Cardiac septum (tissue), 1 donor: Measurements from ENCODE around the gene NXPH3. TPM values are rescaled to one million over a fixed set of nuclear protein-coding genes. Genes with fewer than 3 reads are reported as not detected.

Experiments
- DNase-seq: peaks from one replicate; pipeline ENCODE4 v3.0.0-alpha.2; 2020; ENCODE audit warnings: low spot score
- intact Hi-C: fragments of 100-400 bp; cut with DNase I; formaldehyde crosslinking; loops from one replicate; pipeline ENCODE4 v1.14.0; 2022
- total RNA-seq: library from RNA; stranded (reverse); fragmentation: NEBNext Ultra II Directional; extraction: Animal tissue kit (Norgen Biotek cat#: 25700); gene quantifications from one replicate; pipeline ENCODE4 v1.2.1, GENCODE V29; 2021
- donor health status: DM: no; HTN: no; CAD: no.

NXPH3 gene
- total RNA-seq, 1 donor from 2014 or later, result 4.4 TPM

- DNase-seq, result peak; percentile 36
- intact Hi-C loops, result no loop called here
These were observed 8.2 kb downstream of the NXPH3 start for GRCh38 chr17:49583889-49584288.

DNA sequence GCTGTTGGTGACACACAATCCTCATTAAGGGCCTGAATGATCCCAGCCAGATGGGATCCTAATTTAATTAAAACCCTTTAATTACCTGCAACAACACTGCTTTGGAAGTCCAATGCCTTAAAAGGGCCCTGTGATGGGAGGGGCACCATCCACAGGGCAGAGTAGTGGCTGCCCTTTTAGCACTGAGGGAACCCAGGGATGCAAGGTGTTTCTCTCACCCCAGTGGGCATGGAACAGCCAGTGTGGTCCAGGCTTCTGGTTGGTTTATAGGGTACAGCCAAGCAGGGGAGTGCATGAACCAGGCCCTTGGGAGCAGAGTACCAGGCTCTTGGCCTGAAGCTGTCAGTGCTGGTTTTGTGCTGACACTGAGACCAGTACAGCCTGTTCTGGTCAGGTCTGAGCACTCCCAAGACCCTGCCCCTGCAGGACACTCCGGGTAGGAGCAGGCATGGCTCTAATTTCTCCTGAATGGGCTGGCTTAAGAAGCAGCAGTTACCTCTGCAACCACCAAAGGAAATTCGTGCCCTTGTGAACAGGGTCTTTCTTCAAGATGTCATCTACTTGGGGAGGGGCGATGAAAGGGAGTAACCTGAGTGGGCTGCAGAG, 9.9 kb downstream of the NXPH3 start:
- intact Hi-C loops, result no loop called here
- peak; percentile 47 for DNase-seq

DNA sequence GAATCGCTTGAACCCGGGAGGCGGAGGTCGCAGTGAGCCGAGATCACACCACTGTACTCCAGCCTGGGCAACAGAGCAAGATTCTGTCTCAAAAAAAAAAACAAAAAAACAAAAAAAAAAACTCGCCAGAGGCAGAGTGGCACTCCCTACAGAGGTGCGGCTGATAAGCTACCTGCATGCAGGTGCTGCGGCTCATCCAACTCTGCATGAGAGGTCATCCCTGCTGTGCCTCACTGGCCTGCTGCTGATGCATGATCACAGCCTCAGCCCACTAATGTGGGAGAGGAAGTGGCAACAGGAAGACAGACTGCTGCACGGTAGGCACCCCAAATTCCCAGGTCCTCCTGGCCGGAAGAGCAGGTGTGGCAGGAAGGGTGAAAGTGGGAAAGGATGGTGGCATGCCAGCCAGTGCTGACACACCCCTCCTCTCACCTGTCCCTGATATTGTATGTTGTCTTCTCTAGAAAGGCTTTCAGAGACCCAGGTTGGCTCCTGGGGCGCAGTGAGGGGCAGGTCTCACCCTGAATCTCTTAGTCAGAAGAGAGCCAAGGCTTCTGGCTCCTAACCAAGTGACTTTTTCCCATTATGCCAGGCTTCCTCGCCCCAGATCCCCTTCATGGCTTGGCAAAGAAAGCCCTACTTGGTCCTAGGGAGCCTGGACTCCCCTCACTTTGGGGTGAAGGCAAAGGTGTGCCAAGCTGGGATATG, 11.8 kb downstream of the NXPH3 start:
- DNase-seq, result no peak
- intact Hi-C loops, result no loop called here

- intact Hi-C loops, result no loop called here
- no peak for DNase-seq
These were observed 12.6 kb downstream of the NXPH3 start for GRCh38 chr17:49588312-49588711.

DNA sequence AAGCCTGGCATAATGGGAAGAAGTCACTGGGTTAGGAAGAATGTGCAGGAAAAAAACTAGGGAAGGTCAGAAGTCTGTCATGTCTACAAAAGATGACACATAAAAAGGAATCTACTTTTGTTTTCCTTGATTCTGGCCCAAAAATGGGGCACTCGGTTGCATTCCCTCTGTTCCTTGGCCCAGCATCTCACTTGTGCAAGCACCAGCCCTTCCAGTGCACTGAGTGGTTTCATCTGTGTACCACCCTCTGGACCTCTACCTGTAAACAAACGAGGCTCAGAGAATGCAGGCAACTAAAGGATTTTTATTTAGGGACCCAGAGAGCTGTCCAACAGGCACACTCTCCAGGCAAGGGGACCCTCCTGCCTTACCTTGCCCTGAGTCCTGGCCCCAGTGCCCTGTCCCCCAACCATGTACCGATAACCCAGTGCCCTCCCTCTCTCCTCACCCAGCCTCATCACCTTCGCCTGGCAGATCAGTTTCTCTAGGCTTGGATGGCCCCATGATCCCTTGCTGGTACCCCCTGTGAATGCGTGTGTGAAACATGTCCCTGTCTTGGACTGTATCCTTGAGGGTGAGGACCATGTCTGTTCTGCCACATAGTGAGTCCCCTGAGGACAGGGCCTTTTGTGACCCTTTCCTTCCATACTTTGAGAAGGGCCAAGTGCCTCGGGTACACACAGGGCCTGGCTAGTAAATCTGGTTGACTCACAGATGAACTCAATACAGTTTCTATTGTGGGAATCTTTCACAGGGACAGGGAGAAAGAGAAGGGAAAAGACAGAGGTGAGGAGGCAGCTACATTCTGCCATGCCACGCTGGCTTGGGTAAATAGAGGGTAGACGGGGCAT, 13.3 kb downstream of the NXPH3 start:
- intact Hi-C loops, result no loop called here
- DNase-seq, result no peak

DNA sequence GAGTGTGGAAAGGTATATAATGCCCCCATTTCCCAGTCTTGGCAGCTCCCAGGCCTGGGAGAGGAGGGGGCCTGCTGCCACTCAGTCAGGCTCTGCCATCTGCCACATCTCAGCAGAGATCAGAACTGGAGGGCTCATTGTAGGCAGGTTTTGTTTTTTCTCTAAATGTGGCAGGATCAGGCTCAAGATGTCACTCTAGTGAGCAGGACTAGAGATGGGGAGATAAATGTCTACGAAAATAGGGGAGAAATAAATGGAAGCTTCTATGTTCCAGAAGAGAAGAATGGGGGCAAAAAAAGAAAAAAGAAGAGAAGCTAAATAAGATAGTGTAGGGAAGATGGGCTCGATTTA, 13.9 kb downstream of the NXPH3 start:
- no peak for DNase-seq
- intact Hi-C loops, result no loop called here

DNA sequence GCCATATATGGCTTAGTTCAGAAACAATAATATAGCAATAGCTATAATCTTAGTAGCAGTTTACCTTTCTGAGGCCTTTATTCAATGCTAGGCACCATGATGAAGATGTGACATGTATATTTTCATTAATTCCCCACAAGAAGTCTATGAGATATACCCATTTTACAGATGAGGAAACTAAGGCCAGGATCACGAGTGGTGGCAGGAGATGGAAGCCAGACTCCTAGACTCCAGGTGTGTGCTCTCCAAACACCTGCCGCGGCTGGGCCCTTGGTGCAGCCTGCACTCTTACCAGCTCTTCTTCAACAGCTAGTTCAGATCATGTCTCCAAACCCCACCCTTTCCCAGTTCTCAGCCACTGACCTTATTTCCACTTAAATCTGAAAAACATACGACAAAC, 15.2 kb downstream of the NXPH3 start:
- intact Hi-C loops, result no loop called here
- DNase-seq, result no peak

DNA sequence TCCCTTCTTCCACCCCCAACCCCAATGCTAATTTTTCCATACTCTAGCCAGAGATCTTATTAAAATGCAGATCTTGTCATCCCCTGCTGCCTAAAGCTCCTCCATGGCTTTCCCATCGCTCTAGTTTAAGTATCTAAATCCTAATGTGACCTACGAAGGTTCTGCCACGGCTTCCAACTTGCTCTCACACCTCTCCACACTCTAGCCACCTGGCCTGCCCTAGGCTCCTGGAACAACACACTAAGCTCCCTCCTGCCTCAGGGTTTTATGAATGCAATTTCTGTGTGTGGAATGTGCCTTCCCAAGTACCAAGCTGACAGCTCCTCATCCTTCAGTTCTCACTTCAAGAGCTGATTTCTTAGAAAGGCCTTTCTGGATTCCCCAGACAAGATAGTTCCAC, 16.6 kb downstream of the NXPH3 start:
- intact Hi-C loops, result no loop called here
- DNase-seq, result no peak

DNA sequence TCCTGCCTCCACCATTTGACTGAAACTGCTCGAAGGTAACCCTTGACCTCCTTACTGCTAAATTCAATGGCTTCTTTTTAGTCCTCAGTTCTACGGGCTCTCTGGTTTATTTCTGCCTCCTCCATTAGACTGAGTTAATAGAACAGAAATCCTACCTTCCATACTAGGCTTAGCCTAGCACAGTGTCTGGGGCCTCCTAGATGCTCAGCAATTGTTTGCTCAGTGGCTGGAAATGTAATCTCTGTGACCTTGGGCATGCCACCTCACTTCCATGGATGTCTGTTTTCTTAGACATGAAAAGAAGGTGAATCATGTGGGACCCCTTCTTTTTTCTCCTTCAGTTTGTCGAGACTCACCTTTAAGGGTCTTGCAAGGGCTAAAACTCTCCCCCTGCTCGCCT, 19.7 kb downstream of the NXPH3 start:
- intact Hi-C loops, result no loop called here
- no peak for DNase-seq

DNA sequence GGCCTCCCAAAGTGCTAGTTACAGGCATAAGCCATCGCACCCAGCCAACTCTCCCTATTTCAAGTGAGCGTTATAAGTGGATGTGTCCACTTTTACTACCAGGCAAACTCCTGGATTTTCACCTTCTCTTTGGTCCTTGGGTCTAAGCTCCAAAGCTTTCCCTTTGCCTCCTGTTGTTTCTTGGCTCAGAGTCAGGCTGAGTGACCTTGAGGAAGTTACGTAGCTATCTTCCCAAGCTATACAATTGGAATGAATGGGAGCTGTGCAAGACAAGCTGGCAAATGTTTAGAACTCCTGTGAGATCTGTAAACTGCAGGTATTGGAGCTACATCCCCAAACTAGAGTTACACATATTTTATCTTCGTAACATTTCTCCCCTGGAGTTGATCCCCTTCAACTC, 20.3 kb downstream of the NXPH3 start:
- no peak for DNase-seq
- intact Hi-C loops, result no loop called here

DNA sequence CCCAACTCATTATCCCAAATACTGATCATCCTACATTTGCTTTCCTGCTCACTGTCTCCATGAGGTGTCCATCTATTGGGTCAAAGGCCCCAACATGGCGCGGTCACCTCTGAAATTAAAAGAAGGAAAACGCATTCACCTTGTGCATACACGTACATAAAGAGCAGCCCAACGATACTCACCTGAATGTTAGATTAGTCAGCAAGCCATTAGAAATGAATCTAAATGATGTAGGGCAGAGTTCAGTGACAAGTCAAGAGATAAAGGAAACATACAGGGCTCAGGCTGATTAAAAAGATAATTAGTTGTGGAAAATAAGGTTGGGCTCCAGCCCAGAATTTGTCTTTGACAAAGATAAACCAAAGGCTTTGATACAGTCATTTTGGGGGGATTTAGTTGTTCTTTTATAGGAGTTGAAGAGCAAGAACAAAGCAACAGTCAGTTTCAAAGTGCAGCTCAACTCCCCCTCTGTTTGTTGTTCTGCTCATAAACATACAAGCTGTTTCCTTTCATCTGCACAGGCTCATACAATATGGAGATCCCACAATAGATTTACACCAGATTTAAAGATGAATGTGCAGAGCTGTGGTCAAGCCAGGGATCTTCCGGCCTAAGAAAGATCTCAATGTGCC, 21.1 kb downstream of the NXPH3 start:
- no peak for DNase-seq
- intact Hi-C loops, result no loop called here

DNA sequence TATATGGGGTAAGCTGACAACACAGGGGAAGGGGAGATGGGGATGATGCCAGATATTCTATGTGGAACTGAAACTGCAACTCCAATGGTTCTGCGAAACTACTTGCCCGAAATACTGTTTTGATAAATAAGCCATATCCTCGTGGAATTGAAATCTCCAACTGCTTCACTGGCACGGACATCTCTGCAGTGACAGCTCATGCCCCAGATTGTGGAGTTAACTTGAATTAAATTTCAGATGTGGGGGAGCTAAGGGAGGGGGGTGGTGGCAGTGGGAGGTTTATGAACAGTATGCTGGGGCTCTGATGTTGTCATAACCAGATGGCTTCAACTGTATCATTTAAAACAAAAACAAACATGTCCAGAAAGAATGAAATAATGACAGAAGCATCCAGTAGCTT, 21.8 kb downstream of the NXPH3 start:
- no peak for DNase-seq
- intact Hi-C loops, result no loop called here

DNA sequence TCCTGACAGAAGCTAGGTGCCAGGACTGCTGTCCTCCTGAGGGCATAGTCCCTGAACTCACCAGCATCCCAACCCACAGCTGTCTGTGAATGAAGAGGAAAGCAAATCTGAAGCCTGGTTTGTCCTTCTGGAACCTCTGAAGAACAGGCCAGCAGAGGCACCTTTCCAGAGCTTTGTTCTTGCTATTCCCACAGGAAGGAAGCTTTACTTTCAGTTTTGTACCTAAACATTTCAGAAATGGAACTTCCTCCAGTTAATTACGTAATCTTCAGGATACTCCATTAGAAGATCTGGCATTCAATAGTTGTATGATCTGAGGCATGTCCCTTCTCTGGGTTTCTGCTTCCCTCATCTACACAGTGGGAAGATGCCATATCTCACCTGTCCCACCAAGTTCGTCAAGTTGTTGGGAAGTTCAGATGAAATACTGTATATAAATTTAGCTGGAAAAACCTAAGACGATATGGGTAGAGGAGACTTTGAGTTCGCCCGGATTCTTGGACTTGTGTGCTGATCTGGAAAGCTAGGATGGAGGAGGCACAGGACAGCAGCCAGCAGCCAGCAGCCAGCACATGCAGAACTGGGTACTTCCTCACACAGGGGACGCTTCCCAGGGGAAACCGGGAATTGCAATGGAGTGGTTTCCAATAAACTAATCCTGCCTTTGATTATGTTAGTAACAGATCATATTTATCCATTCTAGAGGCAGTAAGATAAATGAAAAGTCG, 22.4 kb downstream of the NXPH3 start:
- DNase-seq, result no peak
- intact Hi-C loops, result no loop called here

DNA sequence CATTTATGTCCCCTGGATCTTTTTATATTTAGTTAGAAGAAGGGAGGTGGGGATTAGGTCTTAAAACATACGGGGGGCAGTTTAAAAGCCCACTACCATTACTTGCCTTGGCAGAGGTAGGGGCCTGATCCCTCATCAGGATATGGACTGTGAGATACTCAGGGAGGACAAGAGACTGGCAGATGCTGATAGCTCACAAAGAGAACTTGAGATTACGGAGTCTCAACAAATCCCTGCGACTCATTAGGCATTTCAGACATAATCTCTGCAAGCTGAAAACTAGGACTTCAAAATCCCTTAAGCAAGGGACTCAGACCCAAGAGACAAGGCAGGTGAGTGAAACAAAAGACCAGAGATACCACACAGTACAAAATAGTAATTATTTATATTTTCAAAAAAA, 23.2 kb downstream of the NXPH3 start:
- intact Hi-C loops, result no loop called here
- no peak for DNase-seq

DNA sequence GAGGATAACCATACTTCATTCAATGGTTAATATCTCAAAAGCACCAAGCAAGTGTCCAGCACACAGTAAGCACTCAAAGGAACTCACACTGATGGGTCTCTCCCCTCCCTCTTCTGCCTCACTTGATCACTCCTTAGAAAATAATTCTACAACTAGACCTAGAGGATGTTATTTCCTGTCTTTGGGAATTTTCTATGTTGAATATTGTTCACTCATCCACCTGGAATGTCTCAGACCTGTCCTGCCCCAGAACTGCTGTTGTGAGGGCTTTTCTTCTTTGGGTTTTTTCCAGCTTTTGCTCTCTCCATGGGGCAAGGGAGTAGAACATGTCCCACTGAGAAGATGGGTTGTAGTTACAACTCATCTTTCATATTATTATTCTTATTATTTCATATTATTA, 25.3 kb downstream of the NXPH3 start:
- intact Hi-C loops, result no loop called here
- no peak for DNase-seq

DNA sequence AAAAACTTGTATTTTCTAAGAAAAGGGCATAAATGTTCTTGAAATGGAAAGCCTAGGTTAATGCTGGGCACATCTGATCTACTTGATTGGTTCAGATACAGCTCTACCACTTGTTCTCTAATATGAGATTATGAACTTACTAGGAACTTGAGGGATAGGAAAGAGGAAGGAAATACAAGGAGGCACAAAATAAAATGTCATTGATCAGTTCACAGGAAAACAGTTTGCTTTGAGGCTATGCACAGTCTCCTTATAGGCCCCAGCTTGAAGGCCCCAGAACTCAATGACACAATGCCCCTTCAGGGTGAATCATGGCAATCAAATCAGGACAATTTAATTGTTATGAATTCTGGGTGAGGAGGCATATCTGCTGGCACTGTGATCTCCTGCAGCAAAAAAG, 27.1 kb downstream of the NXPH3 start:
- DNase-seq, result no peak
- intact Hi-C loops, result no loop called here

DNA sequence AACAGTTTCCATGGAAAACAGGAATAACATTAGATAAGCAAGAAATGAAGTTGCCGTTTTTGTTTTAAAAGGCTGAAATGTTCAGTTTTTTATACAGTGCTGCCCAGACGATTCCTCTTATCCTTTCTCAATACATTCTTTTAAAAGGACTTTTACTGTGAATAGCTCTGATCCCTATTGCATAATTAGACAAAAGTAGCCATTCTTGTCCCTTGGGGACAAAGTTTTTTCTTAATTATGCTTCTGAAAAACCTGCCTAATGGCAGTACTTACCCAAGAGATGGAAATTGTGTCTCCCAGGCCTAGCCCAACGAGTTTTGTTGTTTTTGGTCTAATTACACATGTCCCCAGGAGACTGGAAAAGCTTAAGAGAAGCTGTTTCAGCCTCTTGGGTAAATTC, 27.6 kb downstream of the NXPH3 start:
- DNase-seq, result no peak
- intact Hi-C loops, result no loop called here

GRCh38 chr17:49603720-49604119, 28.0 kb downstream of the NXPH3 start:
- no peak for DNase-seq
- intact Hi-C loops, result no loop called here

DNA sequence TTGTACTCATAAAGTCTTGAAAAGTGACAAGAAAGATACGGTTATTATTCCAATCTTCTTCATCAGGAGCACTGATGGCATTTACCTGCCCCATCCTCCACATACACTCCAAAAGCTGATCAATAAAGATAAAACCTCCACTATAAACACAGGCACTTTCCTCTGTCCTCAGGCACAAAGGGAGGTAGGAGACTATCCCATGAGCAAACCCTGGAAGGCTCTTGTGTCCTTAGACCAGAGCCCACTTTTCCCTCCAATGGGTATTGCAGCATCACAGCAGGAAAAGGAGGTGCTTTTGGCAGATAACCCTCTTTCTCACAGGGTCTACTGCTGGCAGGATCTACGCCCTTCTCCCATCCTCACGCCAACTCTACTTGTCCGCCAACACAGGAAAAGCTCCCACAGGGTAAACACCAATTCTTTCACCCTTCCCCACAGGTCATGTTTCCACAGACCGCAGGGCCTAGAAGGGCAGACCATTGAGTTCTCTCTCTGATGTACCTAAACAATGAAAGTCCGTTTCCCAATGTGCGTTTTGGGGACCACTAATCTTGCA, 28.7 kb downstream of the NXPH3 start:
- intact Hi-C loops, result no loop called here
- DNase-seq, result no peak
